ENCODE measurements around the gene HNF4A. TPM values are rescaled to one million over a fixed set of nuclear protein-coding genes. Genes with fewer than 3 reads are reported as not detected.

The HNF4A gene
- total RNA-seq, 4 donors from 2014 or later, result not detected

DNA sequence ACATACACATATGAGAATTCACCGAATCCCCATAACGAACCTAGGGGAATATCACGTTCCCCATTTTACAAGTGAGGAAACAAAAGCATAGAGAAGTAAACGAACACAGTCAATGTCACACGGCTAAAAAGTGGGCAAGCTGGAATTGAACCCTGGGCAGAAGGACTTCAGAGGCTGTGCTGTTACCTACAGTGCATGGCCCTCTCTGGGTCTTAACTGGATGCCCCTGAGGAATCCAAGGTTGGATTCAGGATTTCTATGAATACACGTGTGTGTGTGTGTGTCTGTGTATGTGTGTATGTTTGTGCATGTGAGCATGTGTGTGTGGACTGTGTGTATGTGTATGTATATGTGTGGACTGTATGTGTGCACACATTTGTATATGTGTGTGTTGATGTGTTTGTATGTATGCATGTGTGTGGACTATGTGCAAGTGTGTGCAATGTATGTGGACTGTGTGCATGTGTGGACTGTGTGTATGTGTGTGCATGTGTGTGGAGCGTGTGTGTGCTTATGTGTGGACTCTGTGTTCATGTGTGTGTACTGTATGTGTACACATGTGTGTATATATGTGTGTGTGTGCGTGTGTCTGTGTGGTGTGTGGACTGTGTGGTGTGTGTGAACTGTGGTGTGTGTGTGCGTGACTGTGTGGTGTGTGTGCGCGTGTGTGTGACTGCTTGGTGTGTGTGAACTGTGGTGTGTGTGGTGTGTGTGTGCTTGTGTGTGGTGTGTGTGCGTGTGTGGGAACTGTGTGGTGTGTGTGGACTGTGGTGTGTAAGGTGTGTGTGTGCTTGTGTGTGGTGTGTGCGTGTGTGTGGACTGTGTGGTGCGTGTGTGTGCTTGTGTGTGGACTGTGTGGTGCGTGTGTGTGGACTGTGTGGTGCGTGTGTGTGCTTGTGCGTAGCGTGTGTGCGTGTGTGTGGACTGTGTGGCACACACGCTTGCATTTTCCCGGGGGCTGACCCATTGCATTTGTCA is 49.0 kb downstream of the HNF4A start:
- no peak for TF ChIP-seq CTCF (IDR thresholded peaks at IDR 0.05; ENCODE audit: low read depth)

DNA sequence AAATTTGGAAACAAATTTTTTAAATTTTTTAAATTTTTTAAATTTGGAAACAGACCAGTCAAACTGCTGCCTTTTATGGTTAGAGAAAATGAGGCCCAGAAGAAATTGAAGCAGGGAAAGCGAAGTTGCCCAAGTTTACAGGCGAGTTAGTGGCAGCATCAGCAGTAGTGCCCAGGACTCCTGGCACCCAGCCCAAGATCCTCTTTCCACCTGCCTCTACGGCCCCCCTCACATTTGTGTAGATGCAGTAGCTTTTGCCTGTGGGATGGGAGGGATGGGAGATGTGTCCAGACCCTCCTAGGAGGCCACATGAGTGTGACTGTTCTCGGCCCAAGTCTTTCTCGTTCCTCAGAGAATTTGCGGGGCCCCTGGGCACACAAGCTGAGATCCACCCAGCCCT is 49.8 kb downstream of the HNF4A start:
- TF ChIP-seq CTCF (IDR thresholded peaks at IDR 0.05; ENCODE audit: low read depth), result no peak

DNA sequence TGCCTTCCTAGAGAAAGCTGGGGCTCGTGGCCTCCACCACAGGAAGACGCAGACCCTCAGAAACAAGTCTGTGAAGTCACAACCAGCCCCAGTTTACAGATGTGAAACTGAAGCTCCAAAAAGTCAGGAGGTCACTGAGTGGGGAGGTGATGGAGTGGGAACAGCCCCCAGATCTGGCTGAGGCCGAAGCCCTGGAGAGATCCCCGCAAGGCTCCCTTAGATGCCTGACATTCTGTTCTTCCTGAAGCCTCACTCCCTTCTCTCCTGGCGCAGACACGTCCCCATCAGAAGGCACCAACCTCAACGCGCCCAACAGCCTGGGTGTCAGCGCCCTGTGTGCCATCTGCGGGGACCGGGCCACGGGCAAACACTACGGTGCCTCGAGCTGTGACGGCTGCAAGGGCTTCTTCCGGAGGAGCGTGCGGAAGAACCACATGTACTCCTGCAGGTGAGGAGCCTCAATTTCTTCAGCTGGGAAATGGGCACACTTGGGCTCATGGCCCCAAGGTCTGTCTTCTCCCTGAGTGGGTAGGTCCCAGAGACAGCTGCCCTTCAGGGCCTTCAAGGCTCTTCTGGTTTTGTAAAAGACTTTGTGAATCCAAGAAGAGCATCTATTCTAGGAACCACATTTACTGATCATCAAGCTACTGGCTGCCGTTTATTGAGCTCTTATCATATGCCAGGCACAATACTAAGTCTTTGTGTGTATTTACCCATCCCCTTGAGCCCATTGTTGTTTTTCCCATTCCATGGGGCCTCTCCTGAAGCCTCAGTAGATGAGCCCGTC is 50.5 kb downstream of the HNF4A start:
- no peak for TF ChIP-seq CTCF (IDR thresholded peaks at IDR 0.05; ENCODE audit: low read depth)

- TF ChIP-seq CTCF (IDR thresholded peaks at IDR 0.05; ENCODE audit: low read depth), result no peak
Observed at GRCh38 chr20:44406572-44407137, 51.2 kb downstream of the HNF4A start.

DNA sequence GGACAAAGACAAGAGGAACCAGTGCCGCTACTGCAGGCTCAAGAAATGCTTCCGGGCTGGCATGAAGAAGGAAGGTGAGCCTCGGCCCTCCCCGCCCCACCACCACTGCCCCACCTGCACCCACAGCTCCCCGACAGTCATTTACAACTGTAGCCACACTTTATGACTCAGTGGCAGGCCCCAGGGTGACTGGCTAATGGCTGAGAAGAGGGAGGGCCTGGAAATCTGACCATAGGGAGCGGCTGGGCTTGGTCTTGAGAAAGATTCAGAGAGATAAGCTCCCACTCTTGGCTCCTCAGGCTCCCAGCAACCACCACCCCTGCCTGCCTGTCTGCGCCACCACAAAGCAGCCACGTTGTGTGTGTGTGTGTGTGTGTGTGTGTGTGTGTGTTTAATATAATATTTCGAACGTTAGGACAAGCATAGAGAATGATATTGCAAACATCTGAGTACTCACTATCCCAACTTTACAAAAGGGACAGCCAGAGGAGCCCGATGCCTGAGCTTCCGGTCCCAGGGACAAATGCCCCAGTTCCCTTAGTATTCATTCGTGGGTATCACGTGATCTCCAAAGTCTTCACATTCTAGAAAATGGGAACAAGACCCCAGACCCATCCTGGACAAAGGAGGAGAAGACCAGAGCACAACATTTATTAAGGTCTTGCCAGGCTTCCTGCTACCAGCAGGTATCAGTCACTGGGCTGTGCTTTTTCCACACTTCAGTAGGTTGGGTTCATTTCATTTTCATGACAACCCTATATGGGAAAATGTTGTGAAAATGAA is 52.1 kb downstream of the HNF4A start:
- no peak for TF ChIP-seq CTCF (IDR thresholded peaks at IDR 0.05; ENCODE audit: low read depth)

DNA sequence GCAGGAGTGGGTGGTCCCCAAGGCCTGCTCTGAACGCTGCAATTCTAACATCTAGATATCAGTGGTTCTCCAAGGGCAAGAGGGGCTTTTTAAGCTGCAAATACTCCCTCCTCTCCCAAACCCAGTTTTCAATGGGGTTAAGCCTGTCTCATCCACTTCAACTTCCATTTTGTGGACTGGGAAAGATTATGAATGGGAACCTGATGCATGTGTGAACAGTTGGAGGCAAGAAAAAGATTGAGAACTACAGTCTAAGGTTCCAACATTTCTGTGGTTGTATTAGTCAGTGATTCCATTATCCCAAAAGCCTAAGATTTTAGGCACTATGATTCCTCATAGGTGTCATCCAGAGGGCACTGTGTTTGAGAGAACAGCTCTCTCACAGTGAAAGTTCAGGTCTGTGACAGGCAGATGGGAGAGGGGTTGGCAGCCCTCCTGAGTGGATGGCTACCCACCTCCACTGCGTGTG is 53.7 kb downstream of the HNF4A start:
- TF ChIP-seq CTCF (IDR thresholded peaks at IDR 0.05; ENCODE audit: low read depth), result no peak

Measured in subcutaneous adipose tissue (tissue), 4 donors.